Kasumi-1 (cell line): ENCODE data around the gene GALR2.

Experiments used
- DNase-seq, 2 experiments: peaks; one replicate each; lab custom pipeline; 2025; lab: John Stamatoyannopoulos, UW

Gene GALR2

GRCh38 chr17:76094046-76094445, 19.5 kb downstream of the GALR2 start:
- DNase-seq, result no peak

GRCh38 chr17:76095943-76096342, 21.4 kb downstream of the GALR2 start:
- no peak for DNase-seq

- DNase-seq, result no peak
Observed at GRCh38 chr17:76097716-76098295, 23.2 kb downstream of the GALR2 start.

GRCh38 chr17:76102944-76103273, 28.3 kb downstream of the GALR2 start:
- no peak for DNase-seq

GRCh38 chr17:76103274-76104139, 28.9 kb downstream of the GALR2 start, which contains the start of gene EXOC7:
Gene EXOC7, minus strand, starts transcription at chr17:76103787. Its CDS starts 95 bp downstream, at chr17:76103692.
- peak; percentile 95 to 98 for DNase-seq

GRCh38 chr17:76104140-76104895, 29.7 kb downstream of the GALR2 start:
- peak in 1 of 2 experiments; percentile 47 for DNase-seq

GRCh38 chr17:76104896-76105231, 30.3 kb downstream of the GALR2 start:
- no peak for DNase-seq

GRCh38 chr17:76106703-76107102, 32.1 kb downstream of the GALR2 start:
- DNase-seq, result peak; percentile 32 to 41

GRCh38 chr17:76107509-76107908, 32.9 kb downstream of the GALR2 start:
- peak; percentile 30 to 41 for DNase-seq

GRCh38 chr17:76111956-76112355, 37.4 kb downstream of the GALR2 start:
- no peak for DNase-seq

- no peak for DNase-seq
Observed at GRCh38 chr17:76115138-76115754, 40.7 kb downstream of the GALR2 start.

- DNase-seq, result no peak
Observed at GRCh38 chr17:76119409-76120371, 45.1 kb downstream of the GALR2 start.

- DNase-seq, result no peak
Observed at GRCh38 chr17:76120658-76121008, 46.1 kb downstream of the GALR2 start.

GRCh38 chr17:76121932-76122430, 47.4 kb downstream of the GALR2 start:
- no peak for DNase-seq

- no peak for DNase-seq
Observed at GRCh38 chr17:76122431-76123190, 48.0 kb downstream of the GALR2 start.

- DNase-seq, result no peak
Observed at GRCh38 chr17:76123191-76123499, 48.6 kb downstream of the GALR2 start.

- no peak for DNase-seq
Observed at GRCh38 chr17:76123749-76124581, 49.4 kb downstream of the GALR2 start.

GRCh38 chr17:76124582-76125390, 50.2 kb downstream of the GALR2 start:
- DNase-seq, result peak; percentile 14 to 63

- no peak for DNase-seq
Observed at GRCh38 chr17:76125391-76125675, 50.8 kb downstream of the GALR2 start.
